DMS114 treated with DMSO at 0.1 percent for 48 hours (cell line): ENCODE measurements around the gene RAMAC.
"Not testable (repeated sequence)": the region's sequence is repeated elsewhere in the genome, so short reads cannot be mapped to it uniquely, and the experiment has no call there.

ENCODE experiments used
- DNase-seq: peaks from one replicate; lab custom pipeline; 2025; ENCODE audit not compliant: unreplicated experiment; lab: John Stamatoyannopoulos, UW

The RAMAC gene

GRCh38 chr15:82985688-82986441 is at the start of gene RAMAC:
TSS of gene RAMAC (plus strand) at chr15:82986210. CDS start at chr15:82989019, 2,809 bp downstream.
- DNase-seq = peak; percentile 96

- DNase-seq = no peak
Observed at GRCh38 chr15:82936966-82937711, 48.9 kb upstream of the RAMAC start.

DNA sequence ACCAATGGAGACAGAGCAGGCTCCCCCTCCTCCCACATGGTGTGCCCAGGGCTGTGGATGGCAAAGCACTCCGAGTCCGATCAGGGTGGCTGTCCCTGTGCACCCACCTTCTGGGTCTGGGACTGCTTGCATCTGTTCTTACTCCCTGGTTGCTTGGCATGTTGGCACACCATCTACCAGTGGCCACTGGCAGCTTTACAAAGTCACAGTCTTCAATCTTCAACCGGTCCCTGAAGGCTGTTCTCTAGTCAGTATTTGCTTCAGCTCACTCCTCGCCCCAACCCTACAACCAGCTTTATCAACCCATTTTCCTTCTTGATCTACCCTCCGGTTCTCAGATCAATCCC is 48.3 kb upstream of the RAMAC start:
- DNase-seq = no peak

- DNase-seq = not testable (repeated sequence)
Observed at GRCh38 chr15:82939678-82940077, 46.3 kb upstream of the RAMAC start.

- no peak for DNase-seq
Observed at GRCh38 chr15:82942691-82943090, 43.3 kb upstream of the RAMAC start.

DNA sequence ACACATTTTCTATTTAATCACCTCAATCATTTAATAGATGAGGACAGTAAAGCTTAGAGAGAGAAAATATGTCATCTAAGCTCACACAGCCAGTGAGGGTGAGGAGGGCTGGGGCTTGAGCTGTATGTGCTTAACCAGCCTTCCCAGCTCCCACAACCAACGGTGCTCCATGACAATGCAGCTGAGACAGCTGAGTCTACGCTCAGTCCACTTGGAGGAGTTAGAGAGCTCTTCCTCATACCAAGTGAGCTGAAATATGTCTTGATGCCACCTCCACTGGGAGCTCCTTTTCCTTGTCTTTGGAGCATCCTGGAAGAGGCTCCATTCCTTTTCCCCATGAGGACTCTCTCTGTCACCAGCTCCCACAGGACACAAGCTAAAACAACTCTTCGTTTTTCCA is 42.8 kb upstream of the RAMAC start:
- DNase-seq = no peak

DNA sequence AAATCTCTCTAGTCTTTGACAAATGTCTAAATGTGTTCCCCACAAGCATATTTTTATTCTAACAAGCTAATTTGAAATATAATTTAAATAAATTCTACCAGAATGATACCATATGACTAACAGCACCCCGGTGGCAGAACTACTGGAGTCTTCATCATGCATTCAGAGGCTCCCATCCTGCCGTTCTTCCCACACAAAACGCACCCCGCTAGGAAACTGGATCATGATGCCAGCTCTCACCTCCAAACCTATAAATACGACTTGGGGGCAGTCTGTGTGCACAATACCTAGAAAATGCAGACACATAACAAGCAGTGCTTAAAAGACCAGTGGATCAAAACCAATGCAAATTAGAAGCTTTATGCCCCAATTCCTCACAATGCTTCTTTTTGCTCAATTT is 42.0 kb upstream of the RAMAC start:
- no peak for DNase-seq

GRCh38 chr15:82944821-82945220 is 41.2 kb upstream of the RAMAC start:
- DNase-seq = no peak

- no peak for DNase-seq
Observed at GRCh38 chr15:82945326-82945725, 40.7 kb upstream of the RAMAC start.

GRCh38 chr15:82946155-82946701 is 39.8 kb upstream of the RAMAC start:
- no peak for DNase-seq

- no peak for DNase-seq
Observed at GRCh38 chr15:82950295-82950694, 35.7 kb upstream of the RAMAC start.

DNA sequence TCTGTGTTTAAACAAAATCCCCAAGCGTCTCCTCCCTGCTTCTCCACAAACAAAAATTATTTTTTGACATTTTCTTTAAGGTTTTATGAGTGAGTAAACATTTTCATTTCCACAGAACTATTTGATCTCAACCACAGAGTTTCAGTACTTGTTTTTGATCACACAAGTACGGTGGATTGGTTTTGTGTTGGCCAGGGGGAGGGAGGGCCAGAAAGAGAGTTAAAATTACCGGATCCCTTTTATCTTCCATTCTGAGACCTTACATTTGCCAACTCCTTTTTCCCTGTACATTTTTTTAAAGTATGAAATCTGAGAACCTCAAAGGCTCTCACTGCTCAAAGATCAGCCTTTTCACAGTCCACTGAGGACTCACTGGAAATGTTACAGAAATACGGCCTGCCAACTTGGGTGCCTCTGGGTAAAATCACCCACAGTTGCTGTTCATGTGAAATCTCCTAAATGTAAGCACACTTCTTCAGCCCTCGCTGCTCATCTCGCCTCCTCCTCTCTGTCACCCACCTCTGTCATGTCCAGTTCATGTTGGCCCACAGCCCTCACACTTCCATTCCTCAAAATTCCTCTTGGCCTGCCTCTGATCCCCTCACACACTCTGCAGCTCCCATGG is 35.2 kb upstream of the RAMAC start:
- DNase-seq = no peak

GRCh38 chr15:82951472-82952157 is 34.4 kb upstream of the RAMAC start:
- no peak for DNase-seq

DNA sequence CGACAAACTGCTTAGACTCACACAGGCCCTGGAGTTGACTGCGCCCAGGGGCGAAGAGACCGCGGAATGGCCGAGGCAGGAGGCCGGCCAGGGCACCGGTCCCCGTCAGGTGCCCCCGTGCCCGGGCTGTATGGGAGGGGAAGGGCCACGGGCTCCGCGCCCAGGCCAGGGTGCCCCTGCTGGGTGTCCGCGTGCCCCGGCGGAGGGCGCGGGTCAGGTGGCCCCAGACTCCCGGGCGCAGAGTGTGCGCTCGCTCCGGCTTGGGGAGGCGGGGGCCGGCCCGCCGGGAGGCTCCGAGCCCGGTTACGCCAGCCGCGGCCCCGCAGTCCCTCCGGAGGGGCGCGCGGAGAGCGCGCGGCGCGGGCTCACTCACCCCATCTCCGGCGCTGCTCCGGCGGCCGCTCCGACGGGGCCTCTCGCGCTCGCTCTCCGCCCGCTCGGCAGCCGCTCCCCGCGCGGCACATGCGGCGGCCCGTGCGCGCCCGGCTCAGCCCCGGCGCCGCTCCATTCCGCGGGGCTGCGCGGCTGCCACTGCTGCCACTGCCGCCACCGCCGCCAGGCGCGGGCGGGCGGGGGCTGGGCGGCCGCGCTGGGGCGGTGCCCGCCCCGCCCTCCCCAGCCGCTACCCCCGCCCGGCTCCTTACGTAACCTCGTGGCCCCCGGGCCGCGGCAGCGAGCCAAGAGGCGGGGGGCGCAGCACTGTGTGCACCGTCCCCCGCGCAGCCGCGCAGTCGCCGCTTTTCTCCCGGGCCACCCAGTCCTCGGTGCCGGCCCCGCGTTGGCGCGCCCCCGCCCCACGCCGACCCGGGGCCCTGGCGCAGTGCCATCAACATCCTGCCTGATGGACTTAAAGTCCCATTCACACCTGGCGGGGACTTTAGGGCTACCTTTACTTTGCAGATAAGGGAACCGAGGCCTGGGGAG is 33.6 kb upstream of the RAMAC start, which contains the start of gene HOMER2:
Gene HOMER2 (minus strand): TSS at position 563 of the 924 bp plus-strand sequence. CDS start 185 bp downstream, at position 378.
- no peak for DNase-seq

GRCh38 chr15:82958638-82959037 is 27.4 kb upstream of the RAMAC start:
- DNase-seq = no peak

DNA sequence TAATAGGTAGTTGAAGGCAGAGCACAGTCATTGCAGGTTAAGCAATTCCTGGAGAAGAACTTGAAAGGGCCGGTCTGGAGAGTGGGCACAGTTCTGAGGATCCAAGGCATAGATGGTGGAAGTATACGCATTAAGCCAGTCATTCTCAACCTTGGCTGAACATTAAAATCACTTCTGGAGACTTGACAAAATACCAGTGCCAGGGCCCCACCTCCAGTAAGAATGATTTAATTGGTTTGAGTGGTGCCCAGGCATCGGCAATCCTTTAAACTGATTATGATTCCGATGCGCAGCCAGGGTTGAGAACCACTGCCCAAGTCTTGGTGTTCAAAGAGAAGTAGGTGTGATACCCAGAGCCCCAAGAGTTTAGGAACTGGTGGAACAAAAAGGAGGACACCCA is 26.6 kb upstream of the RAMAC start:
- no peak for DNase-seq

GRCh38 chr15:82960766-82961165 is 25.2 kb upstream of the RAMAC start:
- DNase-seq = no peak

GRCh38 chr15:82963471-82964341 is 22.3 kb upstream of the RAMAC start:
- DNase-seq = no peak

DNA sequence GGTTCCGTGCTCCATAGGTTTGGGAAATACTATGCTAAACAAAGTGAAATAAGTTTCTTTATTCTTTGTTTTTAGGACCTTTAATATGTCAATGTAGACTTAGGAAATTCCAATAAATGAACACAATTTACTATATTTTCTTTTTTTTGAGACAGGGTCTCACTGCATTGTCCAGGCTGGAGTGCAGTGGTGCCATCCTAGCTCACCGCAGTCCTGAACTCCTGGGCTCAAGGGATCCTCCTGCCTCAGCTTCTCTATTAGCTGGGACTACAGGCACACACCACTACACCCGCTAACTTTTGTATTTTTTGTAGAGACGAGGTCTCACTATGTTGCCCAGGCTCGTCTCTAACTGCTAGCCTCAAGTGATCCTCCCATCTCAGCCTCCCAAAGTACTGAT is 21.1 kb upstream of the RAMAC start:
- DNase-seq = no peak
